OCI-M1 (cell line): ENCODE results near the gene CENPL.
"Not testable (repeated sequence)": the region's sequence is repeated elsewhere in the genome, so short reads cannot be mapped to it uniquely, and the experiment has no call there.

Experiments used
- DNase-seq: peaks from one replicate; lab custom pipeline; 2025; lab: John Stamatoyannopoulos, UW

Gene CENPL, protein sequence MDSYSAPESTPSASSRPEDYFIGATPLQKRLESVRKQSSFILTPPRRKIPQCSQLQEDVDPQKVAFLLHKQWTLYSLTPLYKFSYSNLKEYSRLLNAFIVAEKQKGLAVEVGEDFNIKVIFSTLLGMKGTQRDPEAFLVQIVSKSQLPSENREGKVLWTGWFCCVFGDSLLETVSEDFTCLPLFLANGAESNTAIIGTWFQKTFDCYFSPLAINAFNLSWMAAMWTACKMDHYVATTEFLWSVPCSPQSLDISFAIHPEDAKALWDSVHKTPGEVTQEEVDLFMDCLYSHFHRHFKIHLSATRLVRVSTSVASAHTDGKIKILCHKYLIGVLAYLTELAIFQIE

GRCh38 chr1:173824315-173825081, at the start of gene CENPL, which contains the start of gene DARS2:
Gene CENPL (minus strand): TSS chr1:173824883. CDS start chr1:173811299, 13,584 bp downstream.
Gene DARS2 (plus strand): TSS chr1:173824673. CDS start chr1:173825230, 557 bp downstream.
- peak; percentile 99 for DNase-seq

DNA sequence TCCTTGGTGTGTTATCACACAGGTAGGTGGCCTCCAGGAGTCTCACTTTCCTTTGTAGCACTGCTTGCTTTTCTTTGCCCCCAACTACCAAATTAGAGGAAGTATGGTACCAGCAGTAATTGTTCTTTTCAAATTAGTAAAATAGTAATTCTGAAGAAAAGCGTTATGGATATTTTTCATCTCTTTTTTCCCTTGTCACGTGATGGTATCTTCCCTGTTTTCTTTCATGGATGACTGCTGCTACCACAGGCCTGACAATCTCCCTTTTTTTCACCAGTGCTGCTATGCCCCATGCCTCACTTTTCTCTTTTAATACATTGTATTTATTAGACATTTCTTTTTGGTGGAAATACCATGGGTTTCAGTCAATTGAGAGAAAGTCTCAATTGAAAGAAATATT, 46.8 kb upstream of the CENPL start:
- no peak for DNase-seq

- DNase-seq, result no peak
Observed at GRCh38 chr1:173871091-173871490, 46.4 kb upstream of the CENPL start.

DNA sequence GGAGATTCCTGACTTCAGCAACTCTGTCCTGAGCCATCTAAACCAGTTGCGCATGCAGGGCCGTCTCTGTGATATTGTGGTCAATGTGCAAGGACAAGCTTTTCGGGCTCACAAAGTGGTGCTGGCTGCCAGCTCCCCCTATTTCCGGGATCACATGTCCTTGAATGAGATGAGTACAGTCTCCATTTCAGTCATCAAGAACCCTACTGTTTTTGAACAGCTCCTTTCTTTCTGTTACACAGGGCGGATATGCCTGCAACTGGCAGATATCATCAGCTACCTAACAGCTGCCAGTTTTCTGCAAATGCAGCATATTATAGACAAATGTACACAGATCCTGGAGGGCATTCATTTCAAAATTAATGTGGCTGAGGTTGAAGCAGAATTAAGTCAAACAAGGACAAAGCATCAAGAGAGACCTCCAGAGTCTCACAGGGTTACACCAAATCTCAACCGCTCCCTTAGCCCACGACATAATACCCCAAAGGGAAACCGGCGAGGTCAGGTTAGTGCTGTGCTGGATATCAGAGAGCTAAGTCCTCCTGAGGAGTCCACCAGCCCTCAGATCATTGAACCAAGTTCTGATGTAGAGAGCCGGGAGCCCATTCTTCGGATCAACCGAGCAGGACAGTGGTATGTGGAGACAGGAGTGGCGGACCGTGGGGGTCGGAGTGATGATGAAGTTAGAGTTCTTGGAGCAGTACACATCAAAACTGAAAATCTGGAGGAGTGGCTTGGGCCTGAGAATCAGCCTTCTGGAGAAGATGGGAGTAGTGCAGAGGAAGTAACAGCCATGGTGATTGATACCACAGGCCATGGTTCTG, 45.8 kb upstream of the CENPL start:
- DNase-seq, result peak; percentile 56

DNA sequence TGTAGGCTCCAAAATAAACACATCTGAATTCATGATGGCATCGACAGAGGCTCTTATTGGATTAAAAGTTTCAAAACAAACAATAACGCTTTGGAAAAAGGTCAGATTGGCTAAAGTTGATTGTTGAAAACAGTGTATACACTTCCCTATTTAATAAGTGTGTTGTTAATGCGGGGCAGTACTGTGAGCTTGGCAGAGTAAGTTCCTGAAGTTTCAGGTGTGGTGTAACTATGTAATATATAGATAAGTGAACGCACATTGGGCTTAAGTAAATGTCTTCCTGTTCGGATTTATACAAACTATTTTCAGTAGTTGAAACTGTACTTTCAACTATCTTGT, 44.3 kb upstream of the CENPL start:
- DNase-seq, result no peak

DNA sequence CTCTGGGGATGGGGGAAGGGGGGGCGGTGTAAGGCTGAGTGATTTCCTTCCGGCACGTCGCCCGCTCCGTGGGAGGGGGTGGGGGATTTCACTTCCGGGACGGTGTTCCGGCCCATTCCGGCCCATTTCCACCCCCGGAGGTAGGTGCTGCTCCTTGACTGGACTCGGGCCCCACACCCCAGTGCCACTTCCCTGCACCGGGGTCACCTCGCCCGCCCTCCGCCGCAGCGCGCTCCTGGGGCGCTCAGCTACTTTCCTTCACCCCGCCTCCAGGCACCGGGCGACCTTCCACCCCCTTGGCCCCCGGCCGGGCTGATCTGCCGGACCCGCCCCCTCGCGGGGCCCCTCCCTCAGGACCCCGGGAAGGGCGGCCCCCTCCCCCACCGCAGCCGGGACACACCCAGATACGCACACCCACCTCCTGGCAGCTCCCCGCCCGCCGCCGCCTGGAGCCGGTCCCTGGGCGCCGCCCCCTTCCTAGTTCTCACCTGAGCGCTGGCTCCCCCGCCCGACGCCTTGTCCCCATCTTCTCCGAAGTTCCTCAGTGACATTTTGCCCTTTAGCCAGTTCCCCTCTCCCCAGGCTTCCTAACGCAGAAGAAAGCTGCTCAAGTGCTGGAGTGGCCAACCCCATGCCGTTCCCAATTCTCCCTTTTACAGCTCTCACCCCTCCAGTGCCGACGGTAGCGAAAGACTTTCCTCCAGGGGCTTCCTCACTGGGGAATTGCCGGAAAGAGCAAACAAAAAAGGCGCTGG, 43.8 kb upstream of the CENPL start, which contains the start of gene ZBTB37:
ZBTB37 (plus strand) TSS at position 115 of the 755 bp plus-strand sequence. CDS start 1,846 bp downstream, outside the sequence.
- DNase-seq, result peak; percentile 97

DNA sequence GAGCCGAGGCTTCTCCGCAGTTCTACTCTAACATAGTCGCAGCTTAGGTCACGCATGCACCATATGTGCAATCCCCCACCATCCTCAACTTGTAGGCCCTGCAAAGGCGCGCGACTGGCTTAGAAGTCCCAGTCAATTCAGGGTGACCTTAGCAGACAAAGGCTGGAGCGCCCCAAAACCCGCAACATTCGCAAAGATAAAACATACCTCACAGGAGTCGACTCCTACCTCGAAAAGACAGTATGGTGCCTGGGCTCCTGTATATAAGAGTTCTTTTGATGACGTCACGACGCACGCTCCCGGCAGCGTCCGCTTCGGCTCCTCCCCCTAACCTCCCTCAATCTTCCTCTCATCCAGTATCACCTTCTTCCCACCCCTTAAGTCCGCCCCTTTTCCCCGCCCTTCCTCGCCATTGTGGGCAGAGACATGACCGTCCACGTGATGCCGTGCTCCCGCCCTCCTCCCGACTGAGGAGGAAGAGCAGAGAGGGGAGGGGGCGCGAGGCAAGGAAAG, 43.1 kb upstream of the CENPL start, which contains the start of gene GAS5:
GAS5 (minus strand) TSS at position 237 of the 513 bp plus-strand sequence.
- DNase-seq, result peak; percentile 100

DNA sequence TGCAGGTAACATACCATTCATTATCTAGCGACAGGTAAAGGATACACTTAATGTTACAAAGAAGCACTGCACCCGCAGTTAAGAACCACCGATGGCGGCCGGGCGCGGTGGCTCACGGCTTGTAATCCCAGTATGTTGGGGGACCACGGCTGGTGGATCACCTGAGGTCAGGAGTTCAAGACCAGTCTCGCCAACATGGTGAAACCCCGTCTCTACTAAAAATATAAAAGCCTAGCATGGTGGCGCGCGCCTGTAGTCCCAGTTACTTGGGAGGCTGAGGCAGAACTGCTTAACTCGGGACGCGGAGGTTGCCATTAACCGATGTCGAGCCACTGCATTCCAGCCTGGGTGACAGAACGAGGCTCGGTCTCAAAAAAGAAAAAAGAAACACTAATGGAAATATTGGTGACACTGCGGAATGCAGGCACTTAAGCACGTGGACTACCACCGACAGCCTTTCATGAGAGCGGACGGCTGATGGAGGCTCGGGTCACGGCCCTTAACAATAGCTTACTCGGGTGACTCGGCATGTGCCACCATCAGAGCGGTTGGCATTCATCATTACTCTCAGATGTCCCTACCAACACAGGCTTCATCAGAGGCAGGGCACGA, 42.6 kb upstream of the CENPL start:
- DNase-seq, result no peak

- peak; percentile 24 for DNase-seq
Observed at GRCh38 chr1:173866413-173867115, 41.9 kb upstream of the CENPL start.

DNA sequence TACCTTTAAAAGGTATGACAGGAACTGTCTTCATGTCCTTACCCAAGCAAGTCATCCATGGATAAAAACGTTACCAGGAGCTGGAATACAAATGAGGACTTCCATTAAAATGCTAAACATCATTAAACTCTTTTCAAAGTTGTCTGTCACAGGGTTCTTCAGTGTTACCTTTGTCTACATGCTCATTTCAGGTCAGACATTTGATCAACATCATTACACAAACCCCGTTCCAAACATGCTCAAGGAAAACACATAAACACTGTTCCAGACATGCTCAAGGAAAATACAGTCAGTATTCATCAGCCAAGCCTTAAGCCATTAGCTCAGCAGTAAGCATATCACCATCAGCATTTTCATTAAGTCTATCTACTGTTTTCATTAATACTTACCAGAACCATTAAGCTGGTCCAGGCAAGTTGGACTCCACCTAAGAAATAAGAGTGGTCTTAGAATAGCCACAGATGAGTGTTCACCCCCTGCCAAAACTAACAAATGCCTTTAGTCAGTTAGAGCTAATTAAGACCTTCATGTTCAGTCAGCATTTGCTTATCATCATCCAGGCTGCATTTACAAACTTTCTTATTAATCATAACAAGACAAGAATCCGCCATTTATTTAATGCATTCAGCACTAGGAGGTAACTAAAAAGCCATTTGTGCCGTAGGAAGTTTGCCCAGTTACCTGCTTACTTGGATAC, 40.9 kb upstream of the CENPL start:
- DNase-seq, result no peak

GRCh38 chr1:173864179-173864867, 39.6 kb upstream of the CENPL start:
- no peak for DNase-seq

DNA sequence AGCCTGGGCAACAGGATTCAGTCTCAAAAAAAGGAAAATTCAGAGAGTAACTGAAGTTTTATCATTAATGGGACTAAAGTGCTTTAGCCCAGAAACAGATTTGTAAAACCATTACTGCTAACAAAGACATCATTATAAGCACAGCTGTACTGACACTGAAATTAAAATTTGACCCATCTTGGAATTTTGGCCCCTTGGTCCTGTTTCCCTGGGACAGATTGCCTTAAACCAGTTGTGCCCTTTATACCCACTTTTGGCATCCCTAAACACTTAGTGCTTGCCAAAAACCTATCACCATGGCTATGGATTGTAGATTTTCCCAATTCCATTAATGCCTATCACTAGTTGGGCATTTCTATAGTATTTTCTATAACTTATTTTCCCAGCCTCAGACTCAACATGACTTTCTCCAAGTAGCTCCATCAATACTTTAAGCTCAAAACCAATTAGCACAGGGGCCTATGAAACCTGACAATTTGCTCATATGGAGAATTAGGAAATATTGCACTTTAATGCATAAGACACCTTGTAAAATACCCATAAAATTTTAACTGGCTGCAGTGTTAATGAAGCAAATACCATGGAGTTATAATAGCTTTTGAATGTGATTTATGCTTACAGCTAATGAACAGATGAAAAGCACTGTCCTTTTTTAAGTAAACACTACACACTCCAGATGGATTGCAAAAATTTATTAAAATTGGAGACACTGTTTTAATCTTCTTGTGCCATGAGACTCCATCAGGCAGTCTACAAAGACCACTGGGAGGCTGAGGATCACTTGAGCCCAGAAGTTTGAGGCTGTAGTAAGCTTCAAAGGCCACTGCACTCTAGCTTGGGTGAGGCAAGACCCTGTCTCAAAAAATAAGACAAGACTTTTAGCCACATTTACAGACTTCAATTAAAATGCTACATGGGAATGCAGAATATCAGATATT, 38.8 kb upstream of the CENPL start:
- peak; percentile 37 for DNase-seq

GRCh38 chr1:173862769-173863223, 38.1 kb upstream of the CENPL start:
- DNase-seq, result peak; percentile 42

GRCh38 chr1:173862146-173862768, 37.6 kb upstream of the CENPL start:
- DNase-seq, result not testable (repeated sequence)

DNA sequence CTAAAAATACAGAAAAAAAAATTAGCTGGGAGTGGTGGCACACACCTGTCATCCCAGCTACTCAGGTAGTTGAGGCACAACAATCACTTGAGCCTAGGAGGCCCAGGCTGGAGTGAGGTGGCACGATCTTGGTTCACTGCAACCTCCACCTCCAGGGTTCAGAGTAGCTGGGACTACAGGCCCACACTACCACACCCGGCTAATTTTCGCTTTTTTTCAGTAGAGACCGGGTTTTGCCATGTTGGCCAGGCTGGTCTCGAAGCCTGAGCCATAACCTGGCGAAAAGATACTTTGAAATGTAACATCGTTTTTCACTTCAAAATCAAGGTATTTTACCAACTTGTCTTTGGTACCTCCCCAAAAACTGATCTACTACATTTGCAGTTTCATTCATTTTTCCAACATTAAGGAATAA, 37.1 kb upstream of the CENPL start:
- no peak for DNase-seq

GRCh38 chr1:173860065-173860464, 35.4 kb upstream of the CENPL start:
- DNase-seq, result no peak

- DNase-seq, result not testable (repeated sequence)
Observed at GRCh38 chr1:173859547-173859946, 34.9 kb upstream of the CENPL start.
